ENCODE results near the gene SYNE2.
"Not testable (repeated sequence)": the region's sequence is repeated elsewhere in the genome, so short reads cannot be mapped to it uniquely, and the experiment has no call there.

DNA sequence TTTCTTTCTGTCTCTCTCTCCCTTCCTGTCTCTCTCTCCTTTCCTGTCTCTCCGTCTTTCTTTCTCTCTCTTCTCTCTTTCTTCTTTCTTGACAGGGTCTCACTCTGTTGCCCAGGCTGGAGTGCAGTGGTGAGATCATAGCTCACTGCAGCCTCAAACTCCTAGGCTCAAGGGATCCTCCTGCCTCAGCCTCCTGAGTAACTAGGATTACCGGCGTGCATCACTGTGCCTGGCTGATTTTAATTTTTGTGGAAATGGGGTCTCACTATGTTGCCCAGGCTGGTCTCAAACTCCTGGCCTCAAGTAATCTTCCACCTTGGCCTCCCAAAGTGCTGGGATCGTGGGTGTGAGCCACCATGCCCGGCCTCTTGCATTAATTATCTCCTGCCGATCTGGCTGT is 358.1 kb downstream of the SYNE2 start:
- not testable (repeated sequence) for TF ChIP-seq POLR2AphosphoS5 (IDR thresholded peaks at IDR 0.05; ENCODE audit: insufficient read depth in 1 of 2, low read depth in 1 of 2); CTCF (IDR thresholded peaks at IDR 0.05)

All from vagina (tissue), 2 donors.